Measurements from ENCODE around the gene EEFSEC. TPM values are rescaled to one million over a fixed set of nuclear protein-coding genes. Genes with fewer than 3 reads are reported as not detected.
A peak's percentile ranks its signal among the peaks of the same experiment; 100 is the strongest.

Gene EEFSEC
- total and polyA plus RNA-seq, 2 of the 8 experiments (the other 6 are each of a cell fraction or from before 2014, with no cell fraction given), result 13.1 to 19.8 TPM

GRCh38 chr3:128195369-128195768 lies 42.1 kb downstream of the EEFSEC start:
- H4K8ac ChIP-seq (ENCODE audit: extremely low read depth, insufficient read depth, low read length), result no peak overlapping the region
- no peak overlapping the region for H4K91ac ChIP-seq (replicated peaks; ENCODE audit: insufficient read length, low read length)
- H3K4me1 ChIP-seq (replicated peaks in 1 of 4; ENCODE audit: control insufficient read depth in 3 of 4, insufficient read depth in 4 of 4, low read length in 3 of 4), result peaks cover 2 to 12% (median 5%) of the 10 kb centered on the region in 4 experiments
- ChIA-PET CTCF (ENCODE audit: partially characterized antibody) (interaction anchor here (1.4 to 1.7 kb wide), 3 partner anchors 8 to 127 kb away, joined by 3 to 4 read pairs (median 3); no protein-coding TSS in a partner anchor), POLR2A (ENCODE audit: partially characterized antibody) (interaction anchor here (0.7 to 1.0 kb wide), 2 partner anchors 17 to 88 kb away, joined by 3 to 4 read pairs; no protein-coding TSS in a partner anchor)
- no peak overlapping the region for H3K4me2 ChIP-seq (ENCODE audit: insufficient read depth in 1 of 2, low read depth in 2 of 2, low read length in 2 of 2)
- no peak overlapping the region; the same call in 1 of the 2 replicates for H3K18ac ChIP-seq (ENCODE audit: extremely low read depth, low read length)
- no peak overlapping the region for H2BK20ac ChIP-seq (ENCODE audit: low read length)
- H4K5ac ChIP-seq (ENCODE audit: insufficient read length, low read depth, low read length), result no peak overlapping the region
- H3K27ac ChIP-seq (ENCODE audit: low read depth, low read length), result no peak overlapping the region
- DNase-seq (ENCODE audit: low read depth in 1 of 2, low spot score in 2 of 2) (no peak), FAIRE-seq (no peak)
- no peak overlapping the region for H3K9ac ChIP-seq (replicated peaks in 1 of 4; ENCODE audit: extremely low read depth in 1 of 4, low read depth in 3 of 4, low read length in 3 of 4)
- H3K14ac ChIP-seq (ENCODE audit: insufficient read length), result no peak overlapping the region
- no peaks in the 10 kb centered on the region for H3K9me3 ChIP-seq (ENCODE audit: insufficient read depth in 2 of 2, low read depth in 1 of 2, low read length in 1 of 2)
- H2BK12ac ChIP-seq (ENCODE audit: low read depth, low read length), result 0 out of 2 replicates have a peak overlapping the region, but pooled peaks have one; percentile 23
- H3K79me2 ChIP-seq (ENCODE audit: control insufficient read depth in 1 of 2, insufficient read depth in 2 of 2, low read length in 2 of 2), result no peaks in the 10 kb centered on the region
- WGBS, 2 experiments (ENCODE audit: extremely low coverage in 1 of 2, insufficient coverage in 1 of 2, insufficient read length in 1 of 2, insufficient replicate concordance in 2 of 2, low coverage in 1 of 2, low lambda C conversion rate in 2 of 2, missing lambda C conversion rate in 1 of 2), result 72% methylated on average over 5 of the region's 5 CpGs; no CpG with 5 or more reads in 1 of the 2 experiments
- H3K23me2 ChIP-seq (ENCODE audit: low read depth, low read length), result peaks cover 2% of the 10 kb centered on the region; the same call in 1 of the 2 replicates
- H2BK15ac ChIP-seq (ENCODE audit: low read length), result no peak overlapping the region
- H2BK120ac ChIP-seq (replicated peaks; ENCODE audit: low read depth, low read length), result no peak overlapping the region
- no peak overlapping the region for H3K4me3 ChIP-seq (ENCODE audit: extremely low read depth in 1 of 4, insufficient read depth in 2 of 4, low read depth in 3 of 4, low read length in 4 of 4)
- H4K20me1 ChIP-seq (replicated peaks in 1 of 2; ENCODE audit: control insufficient read depth in 1 of 2, insufficient read depth in 2 of 2, low read length in 2 of 2), result no peaks in the 10 kb centered on the region
- H2AFZ ChIP-seq (ENCODE audit: low read length), result no peak overlapping the region
- H3K79me1 ChIP-seq (ENCODE audit: low read depth, low read length), result no peaks in the 10 kb centered on the region
- no peak overlapping the region for H2AK5ac ChIP-seq (ENCODE audit: low read depth, low read length)
- no peaks in the 10 kb centered on the region; a peak in 1 of 7 replicates for H3K27me3 ChIP-seq (replicated peaks in 1 of 4; ENCODE audit: control insufficient read depth in 3 of 4, extremely low read depth in 1 of 4, insufficient read depth in 3 of 4, low read length in 3 of 4)
- H3K23ac ChIP-seq (ENCODE audit: insufficient read length), result no peak overlapping the region
- H3K4ac ChIP-seq (replicated peaks; ENCODE audit: insufficient read length, low read depth, low read length), result no peak overlapping the region
- no peak overlapping the region for H2BK5ac ChIP-seq (ENCODE audit: low read depth, low read length)
- H3K36me3 ChIP-seq (ENCODE audit: control insufficient read depth in 2 of 4, insufficient read depth in 4 of 4, low read length in 3 of 4), result no peaks in the 10 kb centered on the region
- no peak overlapping the region for H3K56ac ChIP-seq (replicated peaks; ENCODE audit: insufficient read length, low read depth, low read length)
